HG03378 (cell line): ENCODE results near the gene USP3.

Experiments
- ATAC-seq: cut with Tn5 transposase; IDR thresholded peaks from one replicate; pipeline ENCODE4 v1.9.1; 2021; ENCODE audit warnings: mild to moderate bottlenecking, moderate library complexity; ENCODE audit not compliant: unreplicated experiment

USP3 gene

GRCh38 chr15:63538876-63539275, 34.5 kb downstream of the USP3 start:
- no peak for ATAC-seq

GRCh38 chr15:63539521-63539920, 35.1 kb downstream of the USP3 start:
- no peak for ATAC-seq

GRCh38 chr15:63539998-63540397, 35.6 kb downstream of the USP3 start:
- no peak for ATAC-seq

GRCh38 chr15:63540449-63540848, 36.1 kb downstream of the USP3 start:
- ATAC-seq: no peak

- ATAC-seq: no peak
Observed at GRCh38 chr15:63544258-63545026, 40.0 kb downstream of the USP3 start.

- ATAC-seq: no peak
Observed at GRCh38 chr15:63545520-63545919, 41.1 kb downstream of the USP3 start.

GRCh38 chr15:63551400-63551799, 47.0 kb downstream of the USP3 start:
- no peak for ATAC-seq

- no peak for ATAC-seq
Observed at GRCh38 chr15:63553388-63553791, 49.0 kb downstream of the USP3 start.

- ATAC-seq: no peak
Observed at GRCh38 chr15:63554337-63554927, 50.0 kb downstream of the USP3 start.

- no peak for ATAC-seq
Observed at GRCh38 chr15:63555507-63555906, 51.1 kb downstream of the USP3 start.

GRCh38 chr15:63556246-63556645, 51.9 kb downstream of the USP3 start:
- ATAC-seq: no peak

GRCh38 chr15:63556736-63557135, 52.3 kb downstream of the USP3 start:
- no peak for ATAC-seq

GRCh38 chr15:63559753-63560152, 55.4 kb downstream of the USP3 start:
- no peak for ATAC-seq

GRCh38 chr15:63560741-63561448, 56.5 kb downstream of the USP3 start:
- no peak for ATAC-seq

GRCh38 chr15:63564093-63564492, 59.7 kb downstream of the USP3 start:
- ATAC-seq: no peak

- ATAC-seq: no peak
Observed at GRCh38 chr15:63565536-63566186, 61.3 kb downstream of the USP3 start.

GRCh38 chr15:63572749-63573464, 68.5 kb downstream of the USP3 start:
- no peak for ATAC-seq

- ATAC-seq: no peak
Observed at GRCh38 chr15:63573533-63573932, 69.1 kb downstream of the USP3 start.

- ATAC-seq: no peak
Observed at GRCh38 chr15:63575312-63575711, 70.9 kb downstream of the USP3 start.

- no peak for ATAC-seq
Observed at GRCh38 chr15:63576441-63576840, 72.0 kb downstream of the USP3 start.

GRCh38 chr15:63582179-63582578, 77.8 kb downstream of the USP3 start:
- ATAC-seq: no peak
